Kidney epithelial cell (primary cell): ENCODE measurements around the gene APBB3. TPM values are rescaled to one million over a fixed set of nuclear protein-coding genes. Genes with fewer than 3 reads are reported as not detected.
A peak's percentile ranks its signal among the peaks of the same experiment; 100 is the strongest.

Experiments used
- DNase-seq: peaks from one replicate; pipeline ENCODE4 v3.0.0-alpha.2; 2010; ENCODE audit warnings: low read depth
- H3K27me3 ChIP-seq: 2 replicates; pipeline ENCODE4 v1.6.0; 2011; ENCODE audit warnings: low read length; ENCODE audit not compliant: control insufficient read depth, insufficient read depth
- H3K36me3 ChIP-seq: 2 replicates; pipeline ENCODE4 v1.5.1; 2011; ENCODE audit warnings: low read length; ENCODE audit not compliant: control insufficient read depth, insufficient read depth
- H3K4me3 ChIP-seq: 2 replicates; pipeline ENCODE4 v1.5.1; 2011; ENCODE audit warnings: low read depth, mild to moderate bottlenecking, control low read depth, low read length
- CTCF ChIP-seq: IDR thresholded peaks from 2 replicates; pipeline ENCODE4 v1.5.1; 2011; ENCODE audit warnings: mild to moderate bottlenecking, moderate library complexity, low read length, control low read depth, inconsistent platforms; ENCODE audit not compliant: insufficient read depth, poor library complexity, severe bottlenecking
- total RNA-seq: library from RNA; depleted of rRNA; stranded (reverse); fragments of >200 nt; gene quantifications from 2 replicates; pipeline ENCODE4 v1.2.3, GENCODE V29; 2015

The APBB3 gene
- 9.6 and 13.3 TPM in 2 replicates for total RNA-seq

- Histone ChIP-seq H3K36me3 (peaks cover 7% of the 10 kb centered on the region), H3K4me3 (peak within 1 kb of the TSS; percentile 82), H3K27me3 (no peaks in the 10 kb centered on the region)
- TF ChIP-seq CTCF, result no peak
- DNase-seq, result peak; percentile 96
These were observed at the start of gene APBB3, which contains the start of gene SLC35A4 for GRCh38 chr5:140564196-140565023. Gene APBB3 (minus strand): TSS chr5:140564598. CDS start chr5:140564245, 353 bp downstream. Gene SLC35A4 (plus strand): TSS chr5:140564828. CDS start chr5:140567170, 2,342 bp downstream.

GRCh38 chr5:140611020-140611521, 46.7 kb upstream of the APBB3 start:
- TF ChIP-seq CTCF, result no peak
- DNase-seq, result no peak
- no peaks in the 10 kb centered on the region for H3K27me3 ChIP-seq
- H3K4me3 ChIP-seq, result no peak overlapping the region
- H3K36me3 ChIP-seq, result no peaks in the 10 kb centered on the region

- H3K27me3 ChIP-seq, result no peaks in the 10 kb centered on the region
- no peak for DNase-seq
- TF ChIP-seq CTCF, result no peak
- no peaks in the 10 kb centered on the region for H3K36me3 ChIP-seq
- H3K4me3 ChIP-seq, result no peak overlapping the region
These were observed 44.7 kb upstream of the APBB3 start for GRCh38 chr5:140609126-140609525.

GRCh38 chr5:140608722-140609121, 44.3 kb upstream of the APBB3 start:
- H3K36me3 ChIP-seq, result no peaks in the 10 kb centered on the region
- no peak for TF ChIP-seq CTCF
- DNase-seq, result no peak
- no peak overlapping the region for H3K4me3 ChIP-seq
- no peaks in the 10 kb centered on the region for H3K27me3 ChIP-seq

GRCh38 chr5:140607031-140607430, 42.6 kb upstream of the APBB3 start:
- Histone ChIP-seq H3K4me3 (no peak overlapping the region), H3K36me3 (no peaks in the 10 kb centered on the region), H3K27me3 (no peaks in the 10 kb centered on the region)
- DNase-seq, result no peak
- no peak for TF ChIP-seq CTCF
